Esophagus (tissue), 2 donors: ENCODE data around the gene DLGAP4. TPM values are rescaled to one million over a fixed set of nuclear protein-coding genes. Genes with fewer than 3 reads are reported as not detected.
"Not testable (repeated sequence)": the region's sequence is repeated elsewhere in the genome, so short reads cannot be mapped to it uniquely, and the experiment has no call there.

Source experiments
- H3K27ac ChIP-seq, 2 donors: one replicate each; pipeline ENCODE4 v1.5.1; 2013; ENCODE audit warnings: low read depth in 2 of 2, mild to moderate bottlenecking in 2 of 2, inconsistent platforms in 1 of 2, low read length in 1 of 2, moderate library complexity in 1 of 2
- H3K27me3 ChIP-seq, 2 donors: one replicate each; pipeline ENCODE4 v1.6.1; 2013; ENCODE audit warnings: low read length in 2 of 2, control low read depth in 1 of 2, mild to moderate bottlenecking in 1 of 2; ENCODE audit not compliant: insufficient read depth in 2 of 2, control insufficient read depth in 1 of 2
- H3K36me3 ChIP-seq, 2 donors: one replicate each; pipeline ENCODE4 v1.6.1; 2013; ENCODE audit warnings: low read length in 1 of 2; ENCODE audit not compliant: control insufficient read depth in 2 of 2, insufficient read depth in 2 of 2
- H3K4me1 ChIP-seq, 2 donors: one replicate each; pipeline ENCODE4 v1.6.1; 2013; ENCODE audit warnings: low read length in 1 of 2; ENCODE audit not compliant: control insufficient read depth in 2 of 2, insufficient read depth in 2 of 2
- H3K4me3 ChIP-seq, 2 donors: one replicate each; pipeline ENCODE4 v1.5.1; 2013; ENCODE audit warnings: low read length in 2 of 2, mild to moderate bottlenecking in 2 of 2, low read depth in 1 of 2, moderate library complexity in 1 of 2
- H3K9me3 ChIP-seq, 2 donors: one replicate each; pipeline ENCODE4 v1.6.1; 2013; ENCODE audit warnings: mild to moderate bottlenecking in 2 of 2, low read depth in 1 of 2, low read length in 1 of 2, moderate library complexity in 1 of 2; ENCODE audit not compliant: control insufficient read depth in 2 of 2, insufficient read depth in 1 of 2
- WGBS, 2 donors: extraction: QIAGEN DNeasy Blood & Tissue Kit; methylation state at CpG; one replicate each; pipeline ENCODE4 v1.1.7; 2013; 5-methylcytosine and 5-hydroxymethylcytosine counted together
- polyA plus RNA-seq, 2 donors: library from polyadenylated mRNA; stranded (reverse); fragments of 200-250 nt; gene quantifications; one replicate each; pipeline ENCODE4 v1.2.3, GENCODE V29; 2013
- donor health status: healthy with polysubstance abuse.
- donor health status: Bipolar disorder and iron deficiency.

DLGAP4 gene
- polyA plus RNA-seq, 2 donors = 15.8 to 24.3 TPM

DNA sequence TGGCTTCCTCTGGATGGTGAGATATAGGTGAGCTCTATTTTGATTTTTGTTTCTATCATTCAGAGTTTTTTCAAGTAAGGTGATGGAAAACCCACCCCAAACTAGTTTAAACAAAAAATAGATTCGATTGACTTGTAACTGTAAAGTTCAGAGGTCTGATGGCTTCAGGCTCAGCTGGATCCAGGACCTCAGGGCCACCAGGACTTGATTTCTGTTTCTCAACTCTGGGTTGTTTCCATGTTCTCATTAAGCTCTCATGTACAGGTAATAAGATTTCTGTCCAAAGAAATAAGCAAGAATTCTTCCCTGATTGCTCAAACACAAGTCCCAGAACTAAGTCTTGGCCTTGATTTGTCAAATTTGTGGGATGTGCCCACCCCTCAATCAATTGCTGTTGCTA, 67.0 kb downstream of the DLGAP4 start:
- Histone ChIP-seq H3K9me3 (peaks cover 0 to 2% of the 10 kb centered on the region in 2 donors), H3K36me3 (no peaks in the 10 kb centered on the region), H3K4me1 (no peaks in the 10 kb centered on the region), H3K27me3 (no peaks in the 10 kb centered on the region), H3K4me3 (no peak overlapping the region), H3K27ac (no peak overlapping the region)
- 62 to 81% methylated on average over 1 of the region's 1 CpG for WGBS, 2 donors

DNA sequence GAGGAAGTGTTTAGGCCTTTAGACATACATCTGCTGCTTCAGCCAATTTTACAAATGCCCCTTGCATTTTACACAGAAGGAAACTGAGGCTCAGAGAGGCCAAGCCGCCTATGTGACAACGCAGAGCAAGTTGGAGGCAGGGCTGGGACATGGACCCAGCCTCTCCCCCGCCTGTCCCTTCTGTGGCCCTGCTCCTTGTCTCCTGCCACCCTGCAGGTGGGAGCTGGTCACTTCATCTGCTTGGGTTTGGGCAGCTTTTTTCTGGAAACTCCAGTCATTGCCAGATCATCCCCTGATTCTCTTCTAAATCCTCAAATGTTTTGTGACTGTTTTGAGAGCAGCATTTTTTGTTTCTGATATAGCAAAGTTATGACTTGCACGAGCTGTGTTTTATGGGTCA, 68.9 kb downstream of the DLGAP4 start:
- H3K27ac ChIP-seq = no peak overlapping the region
- H3K9me3 ChIP-seq = peaks cover 0 to 2% of the 10 kb centered on the region in 2 donors
- H3K4me1 ChIP-seq = no peaks in the 10 kb centered on the region
- no peaks in the 10 kb centered on the region for H3K27me3 ChIP-seq
- no peak overlapping the region for H3K4me3 ChIP-seq
- WGBS, 2 donors = 68 to 71% methylated on average over 4 of the region's 4 CpGs
- no peaks in the 10 kb centered on the region for H3K36me3 ChIP-seq

DNA sequence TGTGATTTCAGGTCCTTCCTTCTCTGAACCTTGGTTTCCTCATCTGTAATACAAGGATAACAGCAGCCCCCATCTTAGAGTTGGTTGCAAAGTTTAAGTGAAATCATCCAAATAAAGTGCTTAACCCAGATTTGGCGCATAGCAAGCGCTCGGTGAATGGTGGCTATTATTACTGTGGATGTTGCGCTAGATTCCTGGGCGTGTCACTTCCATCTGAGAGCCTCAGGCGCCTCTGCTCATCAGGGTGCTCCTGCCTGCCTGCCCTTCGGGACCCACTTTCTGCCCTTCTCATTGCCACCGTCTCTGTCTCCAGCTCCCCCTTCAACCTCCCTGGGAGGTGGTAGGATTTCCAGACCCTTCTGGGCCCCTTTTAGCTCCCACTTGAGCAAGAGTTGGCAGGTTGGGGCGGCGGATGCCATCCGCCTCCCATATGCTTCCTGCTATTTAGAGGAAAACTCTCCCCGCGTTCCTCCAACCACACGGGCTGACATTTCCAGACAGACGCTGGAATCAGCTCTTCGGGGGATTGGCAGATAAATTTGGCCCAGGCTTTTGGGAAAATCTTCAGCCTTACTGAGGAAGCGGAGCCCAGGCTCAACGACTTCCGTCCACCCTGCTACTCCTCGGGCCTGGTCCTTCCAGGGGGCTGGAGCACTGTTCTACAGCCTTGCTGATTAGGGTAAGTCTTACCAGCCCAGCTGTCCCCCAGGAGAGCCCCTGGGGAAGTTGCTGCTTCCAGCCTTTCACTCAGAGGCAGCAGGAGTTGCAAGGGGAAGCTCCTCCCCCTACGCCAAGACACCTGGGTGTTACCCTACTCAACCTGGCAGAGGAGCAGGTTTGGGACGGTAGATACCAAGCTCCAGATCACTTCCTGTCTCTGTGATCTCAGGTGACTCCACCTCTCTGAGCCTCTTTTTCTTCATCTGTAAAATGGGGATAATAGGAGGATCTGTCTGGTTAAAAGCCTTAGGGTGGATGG, 71.5 kb downstream of the DLGAP4 start:
- no peak overlapping the region for H3K27ac ChIP-seq
- no peaks in the 10 kb centered on the region for H3K27me3 ChIP-seq
- H3K36me3 ChIP-seq = no peaks in the 10 kb centered on the region
- H3K4me3 ChIP-seq = no peak overlapping the region
- H3K4me1 ChIP-seq = no peaks in the 10 kb centered on the region
- H3K9me3 ChIP-seq = peaks cover 0 to 2% of the 10 kb centered on the region in 2 donors
- 57 to 60% methylated on average over 22 of the region's 22 CpGs for WGBS, 2 donors

DNA sequence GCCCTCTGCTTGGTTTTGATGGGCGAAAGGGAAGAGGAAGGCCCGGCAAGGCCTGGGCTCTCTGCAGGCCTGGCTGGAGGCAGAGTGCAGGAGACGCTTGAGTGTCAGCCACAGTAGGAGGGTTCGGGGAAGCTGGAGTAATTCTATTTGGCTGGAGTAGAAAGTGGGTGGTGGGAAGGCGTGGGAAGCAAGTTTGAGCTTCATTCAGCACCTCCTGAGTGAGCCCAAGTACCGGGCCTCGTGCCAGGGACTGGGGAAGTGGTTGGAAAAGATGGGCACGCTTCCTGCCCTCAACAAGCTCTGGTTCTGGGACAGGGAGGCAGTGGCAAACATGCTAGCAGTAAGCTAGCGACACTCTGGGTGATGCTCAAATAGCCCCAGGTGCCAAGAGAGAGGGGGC, 72.5 kb downstream of the DLGAP4 start:
- Histone ChIP-seq H3K4me3 (no peak overlapping the region), H3K4me1 (no peaks in the 10 kb centered on the region), H3K27me3 (no peaks in the 10 kb centered on the region), H3K27ac (no peak overlapping the region), H3K9me3 (peaks cover 0 to 2% of the 10 kb centered on the region in 2 donors), H3K36me3 (no peaks in the 10 kb centered on the region)
- WGBS, 2 donors = 68 to 75% methylated on average over 9 of the region's 9 CpGs

DNA sequence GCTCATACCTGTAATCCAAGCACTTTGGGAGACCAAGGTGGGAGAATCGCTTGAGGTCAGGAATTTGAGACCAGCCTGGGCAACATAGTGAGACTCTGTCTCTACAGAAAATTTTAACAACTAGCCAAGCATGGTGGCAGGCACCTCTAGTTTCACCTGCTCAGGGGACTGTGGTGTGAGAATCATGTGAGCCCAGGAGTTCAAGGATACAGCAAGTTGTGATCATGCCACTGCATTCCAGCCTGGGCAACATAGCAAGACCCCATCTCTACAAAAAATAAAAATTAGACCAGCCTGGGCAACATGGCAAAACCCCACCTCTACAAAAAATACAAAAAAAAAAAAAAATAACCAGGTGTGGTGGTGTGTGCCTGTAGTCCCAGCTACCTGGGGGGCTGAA, 73.8 kb downstream of the DLGAP4 start:
- H3K27me3 ChIP-seq, H3K36me3 ChIP-seq, H3K4me1 ChIP-seq, H3K9me3 ChIP-seq, H3K4me3 ChIP-seq, H3K27ac ChIP-seq: not testable (repeated sequence)
- WGBS, 2 donors = 86 to 89% methylated on average over 1 of the region's 1 CpG

DNA sequence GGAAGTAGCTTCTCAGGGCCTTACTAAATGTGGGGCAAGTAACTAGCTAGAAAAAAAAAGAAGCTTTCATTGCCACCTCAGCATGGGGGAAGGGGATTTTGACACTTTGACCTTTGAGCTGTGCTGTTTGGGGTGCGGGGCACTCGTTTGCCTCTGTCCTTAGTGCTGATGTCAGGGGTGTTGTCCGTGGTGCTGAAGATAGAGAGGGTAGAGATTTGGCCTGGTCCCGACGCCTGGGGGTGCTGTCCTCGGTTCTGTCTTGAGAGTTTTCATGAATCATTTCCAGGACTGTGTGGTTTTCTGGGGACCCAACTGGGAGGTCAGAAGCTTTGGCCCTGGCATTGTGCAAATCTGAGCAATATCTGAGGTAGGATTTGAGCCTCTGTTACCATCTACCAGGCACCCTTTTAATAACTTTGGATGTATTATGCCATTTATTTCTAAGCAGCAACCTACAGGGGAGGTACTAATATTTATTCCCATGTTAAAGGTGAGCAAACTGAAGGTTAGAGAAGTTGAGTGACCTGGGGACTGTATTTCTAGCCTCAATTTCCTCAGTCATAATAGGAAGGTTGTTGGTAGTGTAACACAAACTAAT, 78.0 kb downstream of the DLGAP4 start:
- no peaks in the 10 kb centered on the region for H3K9me3 ChIP-seq
- WGBS, 2 donors = 1 to 2% methylated on average over 6 of the region's 6 CpGs
- no peaks in the 10 kb centered on the region for H3K4me1 ChIP-seq
- H3K36me3 ChIP-seq = no peaks in the 10 kb centered on the region
- H3K27me3 ChIP-seq = no peaks in the 10 kb centered on the region
- H3K4me3 ChIP-seq = no peak overlapping the region
- no peak overlapping the region for H3K27ac ChIP-seq

DNA sequence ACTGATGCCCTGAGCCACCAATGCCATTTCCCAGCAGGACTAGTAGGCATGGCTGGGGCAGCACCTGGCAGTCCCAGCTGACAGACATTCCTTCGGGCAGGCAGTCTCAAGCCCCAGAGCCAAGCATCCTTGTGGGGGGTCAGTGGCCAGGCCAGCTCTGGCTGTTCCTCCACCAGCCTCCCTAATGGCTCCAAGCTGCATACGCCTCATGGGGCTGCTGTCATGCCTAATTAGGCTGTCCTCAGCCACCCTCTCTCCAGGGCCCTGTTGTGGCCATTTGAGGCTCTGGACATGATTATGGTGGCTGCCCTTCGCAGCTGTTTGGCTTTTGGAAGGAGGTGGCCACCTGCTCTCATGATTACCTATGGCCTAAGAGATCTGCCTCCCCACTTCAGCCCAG, 79.4 kb downstream of the DLGAP4 start:
- no peaks in the 10 kb centered on the region for H3K36me3 ChIP-seq
- no peak overlapping the region for H3K27ac ChIP-seq
- no peaks in the 10 kb centered on the region for H3K4me1 ChIP-seq
- 72 to 83% methylated on average over 3 of the region's 3 CpGs for WGBS, 2 donors
- no peaks in the 10 kb centered on the region for H3K27me3 ChIP-seq
- H3K9me3 ChIP-seq = no peaks in the 10 kb centered on the region
- no peak overlapping the region for H3K4me3 ChIP-seq

DNA sequence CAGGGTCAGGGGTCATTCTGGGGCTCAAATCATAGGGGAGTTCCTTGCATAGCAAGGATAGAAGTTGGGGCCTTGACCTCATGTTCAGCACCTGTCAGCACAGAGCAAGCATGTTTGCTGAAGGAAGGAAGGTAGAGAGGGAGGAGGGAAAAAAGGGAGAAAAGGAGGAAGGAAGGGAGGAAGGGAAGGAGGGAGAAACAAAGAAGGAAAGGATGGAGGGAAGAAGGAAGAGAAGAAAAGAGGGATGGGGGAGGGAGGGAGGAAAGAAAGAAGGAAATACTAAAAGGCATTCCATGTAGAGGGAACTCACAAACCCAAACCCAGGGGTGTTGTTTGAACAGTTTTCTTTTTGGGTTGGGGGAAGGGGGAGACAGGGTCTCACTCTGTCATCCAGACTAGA, 80.1 kb downstream of the DLGAP4 start:
- Histone ChIP-seq H3K4me1 (no peaks in the 10 kb centered on the region), H3K9me3 (no peaks in the 10 kb centered on the region), H3K36me3 (no peaks in the 10 kb centered on the region), H3K4me3 (no peak overlapping the region), H3K27ac (no peak overlapping the region), H3K27me3 (no peaks in the 10 kb centered on the region)

DNA sequence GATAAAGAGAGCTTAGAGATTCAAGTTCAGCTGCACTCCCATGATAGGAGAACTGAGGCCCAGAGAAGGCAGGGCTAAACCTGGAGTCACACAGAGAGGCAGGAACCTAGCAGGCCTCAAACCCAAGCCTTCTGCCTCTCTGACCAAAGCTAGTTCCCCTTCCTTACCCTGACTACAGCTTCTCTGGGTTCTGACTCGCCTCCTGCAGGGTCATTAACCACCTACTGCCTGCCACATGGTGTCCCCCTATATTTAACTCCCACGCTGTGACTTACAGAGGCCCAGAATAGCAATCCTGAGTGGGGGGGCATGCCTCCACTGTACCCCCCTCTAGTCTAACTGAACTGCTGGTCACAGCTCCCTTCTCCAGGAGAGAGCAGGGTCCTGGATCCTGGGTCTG, 84.1 kb downstream of the DLGAP4 start:
- Histone ChIP-seq H3K27me3 (no peaks in the 10 kb centered on the region), H3K36me3 (no peaks in the 10 kb centered on the region), H3K4me1 (no peaks in the 10 kb centered on the region), H3K4me3 (no peak overlapping the region), H3K27ac (no peak overlapping the region), H3K9me3 (no peaks in the 10 kb centered on the region)
- 83 to 84% methylated on average over 2 of the region's 2 CpGs for WGBS, 2 donors
